HEK293T (cell line): Measurements from ENCODE around the gene NACC2.

Source experiments
- ARNT ChIP-seq: fragments of 450-650 bp; IDR thresholded peaks from 2 replicates; pipeline ENCODE4 v1.6.1; 2017; ENCODE audit warnings: mild to moderate bottlenecking
- BHLHE40 ChIP-seq: fragments of 450-650 bp; IDR thresholded peaks from 2 replicates; pipeline ENCODE4 v1.6.1; 2016; ENCODE audit warnings: mild to moderate bottlenecking, moderate library complexity, borderline replicate concordance
- CTBP1 ChIP-seq: fragments of 450-650 bp; IDR thresholded peaks from 2 replicates; pipeline ENCODE4 v1.6.1; 2016; ENCODE audit warnings: borderline replicate concordance
- FOXA1 ChIP-seq: fragments of 450-650 bp; IDR thresholded peaks from 2 replicates; pipeline ENCODE4 v1.6.1; 2016; ENCODE audit warnings: mild to moderate bottlenecking
- FOXM1 ChIP-seq: fragments of 450-650 bp; IDR thresholded peaks from 2 replicates; pipeline ENCODE4 v1.6.1; 2017; ENCODE audit warnings: mild to moderate bottlenecking, borderline replicate concordance
- HDGF ChIP-seq: fragments of 450-650 bp; IDR thresholded peaks from 2 replicates; pipeline ENCODE4 v1.6.1; 2017; ENCODE audit warnings: antibody characterized with exemption, borderline replicate concordance
- SP1 ChIP-seq: fragments of 450-650 bp; IDR thresholded peaks from 2 replicates; pipeline ENCODE4 v1.6.1; 2017
- SUZ12 ChIP-seq: fragments of 450-650 bp; IDR thresholded peaks from 2 replicates; pipeline ENCODE4 v1.6.1; 2016; ENCODE audit warnings: mild to moderate bottlenecking
- ZNF384 ChIP-seq: fragments of 450-650 bp; IDR thresholded peaks from 2 replicates; pipeline ENCODE4 v1.6.1; 2016

- TF ChIP-seq SUZ12 (no peak), HDGF (no peak), FOXM1 (no peak), ZNF384 (no peak), FOXA1 (no peak), SP1 (no peak), CTBP1 (no peak), ARNT (no peak), BHLHE40 (no peak)
Measured at GRCh38 chr9:136085815-136086212, 9.3 kb downstream of the NACC2 start.
